ENCODE data around the gene EFNA2.

DNA sequence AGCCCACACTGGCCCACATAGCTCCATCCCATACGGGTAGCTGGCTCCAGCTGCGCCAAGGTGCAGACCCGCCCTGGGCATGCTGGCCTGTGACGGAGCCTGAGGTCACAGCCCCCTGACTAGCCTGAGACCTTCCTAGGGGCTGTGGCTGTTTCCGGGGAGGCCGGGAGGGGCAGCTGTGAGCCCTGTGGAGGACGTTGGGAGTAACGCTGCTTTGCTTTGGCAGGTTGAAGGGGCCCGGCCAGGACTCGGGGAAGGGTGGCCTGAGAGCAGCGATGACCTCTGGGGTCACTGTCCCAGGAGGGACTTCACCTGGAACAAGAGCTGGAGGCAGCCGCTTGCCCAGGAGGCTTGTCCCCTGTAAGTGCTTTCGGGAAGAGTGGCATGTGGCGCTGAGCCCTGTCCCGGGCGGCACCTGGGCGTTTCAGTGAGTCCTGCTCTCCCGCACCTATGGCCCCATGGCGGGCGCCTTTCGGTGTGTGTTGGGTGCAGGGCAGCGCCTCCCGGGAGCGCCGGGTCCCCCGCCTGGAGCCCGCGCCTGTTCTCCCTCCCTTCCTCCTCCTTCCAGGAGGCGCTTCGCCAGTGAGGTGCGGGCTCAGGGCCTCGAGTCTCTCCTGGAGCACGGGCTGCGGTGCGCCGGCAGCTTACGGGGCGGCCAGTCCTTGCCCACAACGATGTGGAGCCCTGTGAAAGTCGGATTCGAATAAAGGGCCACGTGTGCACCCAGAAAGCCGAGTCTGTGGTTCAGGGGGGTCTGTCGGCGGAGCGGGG lies 11.4 kb upstream of the EFNA2 start:
- TF ChIP-seq, protein P1, sequence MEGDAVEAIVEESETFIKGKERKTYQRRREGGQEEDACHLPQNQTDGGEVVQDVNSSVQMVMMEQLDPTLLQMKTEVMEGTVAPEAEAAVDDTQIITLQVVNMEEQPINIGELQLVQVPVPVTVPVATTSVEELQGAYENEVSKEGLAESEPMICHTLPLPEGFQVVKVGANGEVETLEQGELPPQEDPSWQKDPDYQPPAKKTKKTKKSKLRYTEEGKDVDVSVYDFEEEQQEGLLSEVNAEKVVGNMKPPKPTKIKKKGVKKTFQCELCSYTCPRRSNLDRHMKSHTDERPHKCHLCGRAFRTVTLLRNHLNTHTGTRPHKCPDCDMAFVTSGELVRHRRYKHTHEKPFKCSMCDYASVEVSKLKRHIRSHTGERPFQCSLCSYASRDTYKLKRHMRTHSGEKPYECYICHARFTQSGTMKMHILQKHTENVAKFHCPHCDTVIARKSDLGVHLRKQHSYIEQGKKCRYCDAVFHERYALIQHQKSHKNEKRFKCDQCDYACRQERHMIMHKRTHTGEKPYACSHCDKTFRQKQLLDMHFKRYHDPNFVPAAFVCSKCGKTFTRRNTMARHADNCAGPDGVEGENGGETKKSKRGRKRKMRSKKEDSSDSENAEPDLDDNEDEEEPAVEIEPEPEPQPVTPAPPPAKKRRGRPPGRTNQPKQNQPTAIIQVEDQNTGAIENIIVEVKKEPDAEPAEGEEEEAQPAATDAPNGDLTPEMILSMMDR (conservative IDR thresholded peaks at IDR 0.05; ENCODE audit: low read depth in 2 of 2), result no peak
- TF ChIP-seq POLR2AphosphoS5 (IDR thresholded peaks at IDR 0.05; ENCODE audit: low read depth) (no peak), EZH2 (IDR thresholded peaks at IDR 0.05; ENCODE audit: low read depth, unreplicated experiment) (no peak), JUNB (IDR thresholded peaks at IDR 0.05; ENCODE audit: unreplicated experiment) (no peak), EZH2phosphoT487 (IDR thresholded peaks at IDR 0.05; ENCODE audit: unreplicated experiment) (no peak), CREB1 (CRISPR knock-in tag; IDR thresholded peaks at IDR 0.05; ENCODE audit: low read depth) (no peak), NANOG (IDR thresholded peaks at IDR 0.05; ENCODE audit: borderline replicate concordance) (no peak), ZNF331 (CRISPR knock-in tag; IDR thresholded peaks at IDR 0.05; ENCODE audit: low read depth) (no peak), ZNF114 (CRISPR knock-in tag; IDR thresholded peaks at IDR 0.05) (no peak), STAT1 (IDR thresholded peaks at IDR 0.05; ENCODE audit: unreplicated experiment) (no peak)
- TF ChIP-seq, protein P2, sequence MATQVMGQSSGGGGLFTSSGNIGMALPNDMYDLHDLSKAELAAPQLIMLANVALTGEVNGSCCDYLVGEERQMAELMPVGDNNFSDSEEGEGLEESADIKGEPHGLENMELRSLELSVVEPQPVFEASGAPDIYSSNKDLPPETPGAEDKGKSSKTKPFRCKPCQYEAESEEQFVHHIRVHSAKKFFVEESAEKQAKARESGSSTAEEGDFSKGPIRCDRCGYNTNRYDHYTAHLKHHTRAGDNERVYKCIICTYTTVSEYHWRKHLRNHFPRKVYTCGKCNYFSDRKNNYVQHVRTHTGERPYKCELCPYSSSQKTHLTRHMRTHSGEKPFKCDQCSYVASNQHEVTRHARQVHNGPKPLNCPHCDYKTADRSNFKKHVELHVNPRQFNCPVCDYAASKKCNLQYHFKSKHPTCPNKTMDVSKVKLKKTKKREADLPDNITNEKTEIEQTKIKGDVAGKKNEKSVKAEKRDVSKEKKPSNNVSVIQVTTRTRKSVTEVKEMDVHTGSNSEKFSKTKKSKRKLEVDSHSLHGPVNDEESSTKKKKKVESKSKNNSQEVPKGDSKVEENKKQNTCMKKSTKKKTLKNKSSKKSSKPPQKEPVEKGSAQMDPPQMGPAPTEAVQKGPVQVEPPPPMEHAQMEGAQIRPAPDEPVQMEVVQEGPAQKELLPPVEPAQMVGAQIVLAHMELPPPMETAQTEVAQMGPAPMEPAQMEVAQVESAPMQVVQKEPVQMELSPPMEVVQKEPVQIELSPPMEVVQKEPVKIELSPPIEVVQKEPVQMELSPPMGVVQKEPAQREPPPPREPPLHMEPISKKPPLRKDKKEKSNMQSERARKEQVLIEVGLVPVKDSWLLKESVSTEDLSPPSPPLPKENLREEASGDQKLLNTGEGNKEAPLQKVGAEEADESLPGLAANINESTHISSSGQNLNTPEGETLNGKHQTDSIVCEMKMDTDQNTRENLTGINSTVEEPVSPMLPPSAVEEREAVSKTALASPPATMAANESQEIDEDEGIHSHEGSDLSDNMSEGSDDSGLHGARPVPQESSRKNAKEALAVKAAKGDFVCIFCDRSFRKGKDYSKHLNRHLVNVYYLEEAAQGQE (IDR thresholded peaks at IDR 0.05; ENCODE audit: unreplicated experiment), result no peak
- TF ChIP-seq, protein P3, sequence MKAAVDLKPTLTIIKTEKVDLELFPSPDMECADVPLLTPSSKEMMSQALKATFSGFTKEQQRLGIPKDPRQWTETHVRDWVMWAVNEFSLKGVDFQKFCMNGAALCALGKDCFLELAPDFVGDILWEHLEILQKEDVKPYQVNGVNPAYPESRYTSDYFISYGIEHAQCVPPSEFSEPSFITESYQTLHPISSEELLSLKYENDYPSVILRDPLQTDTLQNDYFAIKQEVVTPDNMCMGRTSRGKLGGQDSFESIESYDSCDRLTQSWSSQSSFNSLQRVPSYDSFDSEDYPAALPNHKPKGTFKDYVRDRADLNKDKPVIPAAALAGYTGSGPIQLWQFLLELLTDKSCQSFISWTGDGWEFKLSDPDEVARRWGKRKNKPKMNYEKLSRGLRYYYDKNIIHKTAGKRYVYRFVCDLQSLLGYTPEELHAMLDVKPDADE (IDR thresholded peaks at IDR 0.05), result no peak

Data from GM23338 (cell line).